Measurements from ENCODE around the gene CMYA5.

The CMYA5 gene

DNA sequence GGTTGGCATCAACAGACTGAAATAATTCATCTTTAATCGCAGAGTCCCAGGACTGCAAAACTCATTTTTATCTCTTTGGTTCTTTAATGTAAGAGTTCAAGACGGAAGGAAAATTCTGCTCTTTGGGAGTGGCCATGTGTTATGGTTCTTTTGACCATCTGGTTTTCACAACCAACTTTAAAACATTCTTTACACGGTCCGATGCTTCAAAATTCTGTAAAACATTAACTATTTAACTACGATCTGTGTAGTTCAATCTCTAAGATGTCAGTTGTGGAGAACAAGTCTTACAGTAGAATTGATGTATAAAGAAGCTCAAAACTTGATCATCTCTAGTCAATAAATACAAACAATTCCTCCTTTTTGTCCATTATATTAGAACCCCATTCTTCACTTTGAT, 83.0 kb downstream of the CMYA5 start:
- Histone ChIP-seq H4K20me1 (ENCODE audit: low read depth, low read length) (no peaks in the 10 kb centered on the region), H3K9ac (ENCODE audit: low read length) (no peak overlapping the region), H3K27ac (ENCODE audit: low read depth, low read length) (no peak overlapping the region), H3K4me3 (ENCODE audit: insufficient read depth, low read length, poor library complexity, severe bottlenecking) (no peak overlapping the region), H3K9me3 (ENCODE audit: insufficient read depth, low read length) (no peaks in the 10 kb centered on the region), H3F3A (ENCODE audit: insufficient read depth) (no peaks in the 10 kb centered on the region), H2AFZ (ENCODE audit: low read depth, low read length, severe bottlenecking) (no peak overlapping the region), H3K79me2 (ENCODE audit: insufficient read depth, low read length) (no peaks in the 10 kb centered on the region), H3K27me3 (ENCODE audit: low read length) (no peaks in the 10 kb centered on the region), H3K36me3 (ENCODE audit: low read length) (no peaks in the 10 kb centered on the region), H3K9me2 (replicated peaks; ENCODE audit: insufficient read depth, low read length) (no peaks in the 10 kb centered on the region), H3K4me2 (ENCODE audit: low read depth, low read length, poor library complexity, severe bottlenecking) (no peak overlapping the region)
- TF ChIP-seq, protein P1, sequence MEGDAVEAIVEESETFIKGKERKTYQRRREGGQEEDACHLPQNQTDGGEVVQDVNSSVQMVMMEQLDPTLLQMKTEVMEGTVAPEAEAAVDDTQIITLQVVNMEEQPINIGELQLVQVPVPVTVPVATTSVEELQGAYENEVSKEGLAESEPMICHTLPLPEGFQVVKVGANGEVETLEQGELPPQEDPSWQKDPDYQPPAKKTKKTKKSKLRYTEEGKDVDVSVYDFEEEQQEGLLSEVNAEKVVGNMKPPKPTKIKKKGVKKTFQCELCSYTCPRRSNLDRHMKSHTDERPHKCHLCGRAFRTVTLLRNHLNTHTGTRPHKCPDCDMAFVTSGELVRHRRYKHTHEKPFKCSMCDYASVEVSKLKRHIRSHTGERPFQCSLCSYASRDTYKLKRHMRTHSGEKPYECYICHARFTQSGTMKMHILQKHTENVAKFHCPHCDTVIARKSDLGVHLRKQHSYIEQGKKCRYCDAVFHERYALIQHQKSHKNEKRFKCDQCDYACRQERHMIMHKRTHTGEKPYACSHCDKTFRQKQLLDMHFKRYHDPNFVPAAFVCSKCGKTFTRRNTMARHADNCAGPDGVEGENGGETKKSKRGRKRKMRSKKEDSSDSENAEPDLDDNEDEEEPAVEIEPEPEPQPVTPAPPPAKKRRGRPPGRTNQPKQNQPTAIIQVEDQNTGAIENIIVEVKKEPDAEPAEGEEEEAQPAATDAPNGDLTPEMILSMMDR (IDR thresholded peaks at IDR 0.05; ENCODE audit: insufficient read depth, low read length, poor library complexity, severe bottlenecking): no peak
- TF ChIP-seq EZH2phosphoT487 (conservative IDR thresholded peaks at IDR 0.05; ENCODE audit: low read length): no peak

- Histone ChIP-seq H3K9me3 (ENCODE audit: insufficient read depth, low read length) (no peaks in the 10 kb centered on the region), H3K4me3 (ENCODE audit: insufficient read depth, low read length, poor library complexity, severe bottlenecking) (no peak overlapping the region), H3F3A (ENCODE audit: insufficient read depth) (no peaks in the 10 kb centered on the region), H3K4me2 (ENCODE audit: low read depth, low read length, poor library complexity, severe bottlenecking) (no peak overlapping the region), H3K36me3 (ENCODE audit: low read length) (no peaks in the 10 kb centered on the region), H2AFZ (ENCODE audit: low read depth, low read length, severe bottlenecking) (no peak overlapping the region), H3K27ac (ENCODE audit: low read depth, low read length) (no peak overlapping the region), H3K9ac (ENCODE audit: low read length) (no peak overlapping the region), H3K9me2 (replicated peaks; ENCODE audit: insufficient read depth, low read length) (no peaks in the 10 kb centered on the region), H4K20me1 (ENCODE audit: low read depth, low read length) (no peaks in the 10 kb centered on the region), H3K79me2 (ENCODE audit: insufficient read depth, low read length) (no peaks in the 10 kb centered on the region), H3K27me3 (ENCODE audit: low read length) (no peaks in the 10 kb centered on the region)
- no peak for TF ChIP-seq EZH2phosphoT487 (conservative IDR thresholded peaks at IDR 0.05; ENCODE audit: low read length)
- TF ChIP-seq, protein P1 (IDR thresholded peaks at IDR 0.05; ENCODE audit: insufficient read depth, low read length, poor library complexity, severe bottlenecking): no peak
Observed at GRCh38 chr5:79773612-79774011, 84.0 kb downstream of the CMYA5 start.

DNA sequence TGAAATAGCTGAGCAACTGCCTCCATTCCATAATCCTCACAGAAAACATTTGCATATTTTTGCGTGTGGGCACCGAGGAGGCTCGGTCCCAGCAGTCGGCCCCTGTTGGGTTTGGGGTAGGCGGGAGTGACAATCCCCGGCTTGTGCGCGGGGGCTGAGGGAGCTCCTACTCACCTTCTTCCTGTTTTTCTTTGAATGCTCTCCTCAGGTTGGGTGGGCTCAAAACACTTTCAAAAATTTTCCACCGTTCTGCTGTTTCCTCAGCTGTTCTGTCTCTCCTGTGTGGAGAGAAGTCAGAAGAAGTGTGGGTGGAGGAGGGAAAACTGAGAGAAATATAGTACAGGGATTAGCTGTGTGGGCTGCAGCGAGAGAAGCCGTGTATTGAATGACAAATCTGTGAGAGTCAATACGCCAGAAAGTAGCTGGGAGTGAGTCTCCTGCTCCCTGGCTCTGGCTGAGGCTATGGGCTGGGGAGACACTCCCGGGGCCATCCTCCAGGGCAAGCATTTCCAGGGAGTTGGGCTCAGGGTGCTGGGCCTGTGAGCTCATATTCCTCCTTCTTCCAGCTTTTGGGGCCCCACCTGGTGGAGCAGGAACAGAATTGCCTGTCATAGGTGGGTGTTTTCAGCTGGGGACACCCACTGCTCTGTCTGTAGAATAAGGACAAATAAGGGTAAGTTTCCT, 84.7 kb downstream of the CMYA5 start:
- H3K4me3 ChIP-seq (ENCODE audit: insufficient read depth, low read length, poor library complexity, severe bottlenecking): no peak overlapping the region
- no peak overlapping the region for H3K4me2 ChIP-seq (ENCODE audit: low read depth, low read length, poor library complexity, severe bottlenecking)

More for the DNA sequence above, 84.7 kb downstream of the CMYA5 start:
- Histone ChIP-seq H3K36me3 (ENCODE audit: low read length) (no peaks in the 10 kb centered on the region), H3K9me2 (replicated peaks; ENCODE audit: insufficient read depth, low read length) (no peaks in the 10 kb centered on the region), H3K9me3 (ENCODE audit: insufficient read depth, low read length) (no peaks in the 10 kb centered on the region), H3K27ac (ENCODE audit: low read depth, low read length) (no peak overlapping the region), H3K79me2 (ENCODE audit: insufficient read depth, low read length) (no peaks in the 10 kb centered on the region), H3F3A (ENCODE audit: insufficient read depth) (no peaks in the 10 kb centered on the region), H3K27me3 (ENCODE audit: low read length) (no peaks in the 10 kb centered on the region), H4K20me1 (ENCODE audit: low read depth, low read length) (no peaks in the 10 kb centered on the region), H3K9ac (ENCODE audit: low read length) (no peak overlapping the region), H2AFZ (ENCODE audit: low read depth, low read length, severe bottlenecking) (no peak overlapping the region)
- TF ChIP-seq, protein P1 (IDR thresholded peaks at IDR 0.05; ENCODE audit: insufficient read depth, low read length, poor library complexity, severe bottlenecking): no peak
- TF ChIP-seq EZH2phosphoT487 (conservative IDR thresholded peaks at IDR 0.05; ENCODE audit: low read length): no peak

Measured in SU-DHL-6 (cell line).